RKO (cell line): ENCODE data around the gene CMTM8.

Source experiments
- DNase-seq: peaks from one replicate; pipeline ENCODE4 v3.0.0-alpha.2; 2016; ENCODE audit warnings: low spot score

CMTM8 gene

GRCh38 chr3:32412887-32413286 is 174.4 kb downstream of the CMTM8 start:
- DNase-seq = no peak

- DNase-seq = no peak
These were observed 175.5 kb downstream of the CMTM8 start for GRCh38 chr3:32413845-32414521.

- no peak for DNase-seq
These were observed 176.2 kb downstream of the CMTM8 start for GRCh38 chr3:32414522-32415202.

GRCh38 chr3:32419742-32420125 is 181.3 kb downstream of the CMTM8 start:
- DNase-seq = no peak
